SK-N-SH (cell line): ENCODE results near the gene FRY. TPM values are rescaled to one million over a fixed set of nuclear protein-coding genes. Genes with fewer than 3 reads are reported as not detected.

Experiments
- CTCF ChIA-PET: fragments of 300-600, 350-600 bp; formaldehyde crosslinking; extraction: SDS; loops from one replicate; lab custom pipeline; 2021; lab: Yijun Ruan, JAX
- POLR2A ChIA-PET: fragments of 350-600 bp; sonication (Branson Sonifier 250); formaldehyde crosslinking; extraction: SDS; loops from one replicate; lab custom pipeline; 2020; ENCODE audit warnings: antibody characterized with exemption, inconsistent platforms; lab: Yijun Ruan, JAX
- DNase-seq: peaks from one replicate; pipeline ENCODE4 v3.0.0; 2012
- H2AFZ ChIP-seq: fragments of 200-600 bp; sonication (generic); 2 replicates; pipeline ENCODE4 v1.8.1; 2016; ENCODE audit warnings: antibody characterized with exemption, mild to moderate bottlenecking, low read depth
- H3F3A ChIP-seq: fragments of 200-600 bp; sonication (generic); replicated peaks from 2 replicates; pipeline ENCODE3; 2016; ENCODE audit warnings: antibody characterized with exemption, mild to moderate bottlenecking; ENCODE audit not compliant: insufficient read depth
- H3K27ac ChIP-seq, 2 experiments: fragments of 200-500 bp in 1 of 2; fragments of 200-600 bp in 1 of 2; sonication (Bioruptor generic) in 1 of 2; sonication (generic), shearing (Covaris generic) in 1 of 2; 2 replicates each; pipeline versions ENCODE4 v1.5.1 to v1.6.1; 2014 to 2016; ENCODE audit warnings: low read depth in 2 of 2, inconsistent platforms in 1 of 2, low read length in 1 of 2, mild to moderate bottlenecking in 1 of 2, mixed read lengths in 1 of 2
- H3K27me3 ChIP-seq: fragments of 200-600 bp; sonication (generic), shearing (Covaris generic); 2 replicates; pipeline ENCODE4 v1.6.1; 2016; ENCODE audit warnings: mixed run types; ENCODE audit not compliant: insufficient read depth
- H3K36me3 ChIP-seq, 2 experiments: fragments of 200-500 bp in 1 of 2; fragments of 200-600 bp in 1 of 2; sonication (Bioruptor generic) in 1 of 2; sonication (generic) in 1 of 2; replicated peaks in 1 of 2; 2 replicates each; pipeline versions ENCODE3 to v1.5.1; 2014 to 2016; ENCODE audit warnings: low read length in 1 of 2, mild to moderate bottlenecking in 1 of 2; ENCODE audit not compliant: insufficient read depth in 2 of 2, control insufficient read depth in 1 of 2
- H3K4me1 ChIP-seq, 2 experiments: fragments of 200-500 bp in 1 of 2; fragments of 200-600 bp in 1 of 2; sonication (Bioruptor generic) in 1 of 2; sonication (generic), shearing (Covaris generic) in 1 of 2; 2 replicates each; pipeline versions ENCODE4 v1.5.1 to v1.6.1; 2014 to 2016; ENCODE audit warnings: low read depth in 1 of 2, low read length in 1 of 2, mixed run types in 1 of 2; ENCODE audit not compliant: insufficient read depth in 2 of 2, control insufficient read depth in 1 of 2
- H3K4me2 ChIP-seq: fragments of 200-600 bp; sonication (generic), shearing (Covaris generic); 2 replicates; pipeline ENCODE4 v1.6.1; 2017; ENCODE audit warnings: mixed run types
- H3K4me3 ChIP-seq, 2 experiments: fragments of 200-500 bp in 1 of 2; fragments of 200-600 bp in 1 of 2; sonication (Bioruptor generic) in 1 of 2; sonication (generic), shearing (Covaris generic) in 1 of 2; 2 replicates each; pipeline versions ENCODE4 v1.5.1 to v1.8.1; 2014 to 2016; ENCODE audit warnings: low read depth in 2 of 2, inconsistent platforms in 1 of 2, low read length in 1 of 2, mild to moderate bottlenecking in 1 of 2, mixed read lengths in 1 of 2, moderate library complexity in 1 of 2
- H3K79me2 ChIP-seq: fragments of 200-600 bp; sonication (generic); 2 replicates; pipeline ENCODE4 v1.8.1; 2017; ENCODE audit warnings: mild to moderate bottlenecking; ENCODE audit not compliant: insufficient read depth
- H3K9ac ChIP-seq: fragments of 200-600 bp; sonication (generic); 2 replicates; pipeline ENCODE4 v1.6.1; 2017; ENCODE audit warnings: mixed run types
- H3K9me2 ChIP-seq: fragments of 200-600 bp; sonication (generic); 2 replicates; pipeline ENCODE4 v1.6.1; 2017; ENCODE audit warnings: mixed run types
- H3K9me3 ChIP-seq: fragments of 200-600 bp; sonication (generic); 2 replicates; pipeline ENCODE4 v1.6.1; 2017; ENCODE audit warnings: mixed run types, mild to moderate bottlenecking, moderate library complexity
- H4K20me1 ChIP-seq: fragments of 200-600 bp; sonication (generic); 2 replicates; pipeline ENCODE4 v1.6.1; 2017; ENCODE audit warnings: mild to moderate bottlenecking, mixed run types; ENCODE audit not compliant: insufficient read depth
- EP300 ChIP-seq, 2 experiments: IDR thresholded peaks; 2 replicates each; pipeline versions ENCODE4 v1.4.0 to v1.6.1; 2012; ENCODE audit warnings: borderline replicate concordance in 1 of 2, low read depth in 1 of 2, low read length in 1 of 2
- FOXJ3 ChIP-seq: sonication (generic); formaldehyde crosslinking; IDR thresholded peaks from 2 replicates; pipeline ENCODE4 v1.5.1; 2020; ENCODE audit warnings: mild to moderate bottlenecking, missing genetic modification reagents
- FOXM1 ChIP-seq: IDR thresholded peaks from 2 replicates; pipeline ENCODE4 v1.4.0; 2012; ENCODE audit warnings: low read depth, mild to moderate bottlenecking
- GATA2 ChIP-seq: sonication (generic); formaldehyde crosslinking; IDR thresholded peaks from 2 replicates; pipeline ENCODE4 v1.5.0; 2020; ENCODE audit warnings: mild to moderate bottlenecking, missing genetic modification reagents
- MEF2A ChIP-seq: IDR thresholded peaks from 2 replicates; pipeline ENCODE4 v1.4.0; 2012; ENCODE audit warnings: low read depth, borderline replicate concordance
- NFIC ChIP-seq: IDR thresholded peaks from 2 replicates; pipeline ENCODE4 v1.4.0; 2012; ENCODE audit warnings: borderline replicate concordance
- PBX3 ChIP-seq: IDR thresholded peaks from 2 replicates; pipeline ENCODE4; 2012
- POLR2AphosphoS5 ChIP-seq: IDR thresholded peaks from 2 replicates; pipeline ENCODE4 v1.6.1; 2012; ENCODE audit warnings: low read depth, low read length
- RFX5 ChIP-seq: IDR thresholded peaks from 2 replicates; pipeline ENCODE4 v1.6.1; 2012; ENCODE audit warnings: mild to moderate bottlenecking, improper control_type of control experiment, low read length
- RXRA ChIP-seq: IDR thresholded peaks from 2 replicates; pipeline ENCODE4 v1.4.0; 2012; ENCODE audit warnings: low read depth, mild to moderate bottlenecking, borderline replicate concordance
- SIN3A ChIP-seq: IDR thresholded peaks from 2 replicates; pipeline ENCODE4 v1.6.1; 2012; ENCODE audit warnings: low read depth, mild to moderate bottlenecking, low read length, moderate library complexity, borderline replicate concordance
- TAF1 ChIP-seq: IDR thresholded peaks from 2 replicates; pipeline ENCODE4 v1.6.1; 2012; ENCODE audit warnings: low read depth, mild to moderate bottlenecking, low read length, moderate library complexity, borderline replicate concordance
- USF1 ChIP-seq: IDR thresholded peaks from 2 replicates; pipeline ENCODE4 v1.4.0; 2012; ENCODE audit warnings: low read depth, borderline replicate concordance
- YY1 ChIP-seq: IDR thresholded peaks from 2 replicates; pipeline ENCODE4 v1.4.0; 2012; ENCODE audit warnings: low read depth, mild to moderate bottlenecking
- WGBS: methylation state at CpG from one replicate; pipeline ENCODE4 v1.1.6; 2017; ENCODE audit warnings: low lambda C conversion rate; 5-methylcytosine and 5-hydroxymethylcytosine counted together
- polyA plus RNA-seq, 3 experiments: library from polyadenylated mRNA; depleted of rRNA; stranded (reverse); fragments of >200 nt; gene quantifications; 2 replicates each; pipeline ENCODE4 v1.2.3, GENCODE V29; 2012
- TF ChIP-seq, protein P1 (sequence below): fragments of 150-350 bp; IDR thresholded peaks from 2 replicates; pipeline ENCODE4 v1.6.1; 2016; ENCODE audit warnings: mild to moderate bottlenecking, low read depth, low read length
- TF ChIP-seq, protein P2 (sequence below): IDR thresholded peaks from 2 replicates; pipeline ENCODE4 v1.4.0; 2012; ENCODE audit warnings: low read depth
- TF ChIP-seq, protein P3 (sequence below): fragments of 150-350 bp; IDR thresholded peaks from 2 replicates; pipeline ENCODE4 v1.6.1; 2017; ENCODE audit warnings: antibody characterized with exemption, low read length, low read depth, borderline replicate concordance

FRY gene
- polyA plus RNA-seq, 1 of the 3 experiments (the other 2 are of a cell fraction) = 1.4 TPM

GRCh38 chr13:32255724-32256109, 224.1 kb downstream of the FRY start:
- H3K27ac ChIP-seq = no peak overlapping the region

More at GRCh38 chr13:32255724-32256109, 224.1 kb downstream of the FRY start:
- ChIA-PET CTCF (interaction anchor here (0.8 to 3.3 kb wide), 5 partner anchors 10 to 32 kb away, joined by 3 to 21 read pairs (median 4); no protein-coding TSS in a partner anchor), POLR2A (no interaction called here)
- TF ChIP-seq YY1 = no peak
- TF ChIP-seq USF1 = no peak
- no peak for TF ChIP-seq TAF1
- no peak for TF ChIP-seq POLR2AphosphoS5
- TF ChIP-seq SIN3A = no peak
- TF ChIP-seq GATA2 (CRISPR knock-in tag) = no peak
- TF ChIP-seq FOXM1 = no peak
- TF ChIP-seq, protein P1, sequence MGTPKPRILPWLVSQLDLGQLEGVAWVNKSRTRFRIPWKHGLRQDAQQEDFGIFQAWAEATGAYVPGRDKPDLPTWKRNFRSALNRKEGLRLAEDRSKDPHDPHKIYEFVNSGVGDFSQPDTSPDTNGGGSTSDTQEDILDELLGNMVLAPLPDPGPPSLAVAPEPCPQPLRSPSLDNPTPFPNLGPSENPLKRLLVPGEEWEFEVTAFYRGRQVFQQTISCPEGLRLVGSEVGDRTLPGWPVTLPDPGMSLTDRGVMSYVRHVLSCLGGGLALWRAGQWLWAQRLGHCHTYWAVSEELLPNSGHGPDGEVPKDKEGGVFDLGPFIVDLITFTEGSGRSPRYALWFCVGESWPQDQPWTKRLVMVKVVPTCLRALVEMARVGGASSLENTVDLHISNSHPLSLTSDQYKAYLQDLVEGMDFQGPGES = no peak
- TF ChIP-seq, protein P2, sequence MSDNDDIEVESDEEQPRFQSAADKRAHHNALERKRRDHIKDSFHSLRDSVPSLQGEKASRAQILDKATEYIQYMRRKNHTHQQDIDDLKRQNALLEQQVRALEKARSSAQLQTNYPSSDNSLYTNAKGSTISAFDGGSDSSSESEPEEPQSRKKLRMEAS = no peak
- no peak for TF ChIP-seq RFX5
- TF ChIP-seq EP300 (IDR thresholded peaks at IDR 0.05; ENCODE audit: borderline replicate concordance in 1 of 2, low read depth in 1 of 2, low read length in 1 of 2) = no peak
- no peak for TF ChIP-seq FOXJ3 (CRISPR knock-in tag)
- TF ChIP-seq RXRA = no peak
- TF ChIP-seq, protein P3, sequence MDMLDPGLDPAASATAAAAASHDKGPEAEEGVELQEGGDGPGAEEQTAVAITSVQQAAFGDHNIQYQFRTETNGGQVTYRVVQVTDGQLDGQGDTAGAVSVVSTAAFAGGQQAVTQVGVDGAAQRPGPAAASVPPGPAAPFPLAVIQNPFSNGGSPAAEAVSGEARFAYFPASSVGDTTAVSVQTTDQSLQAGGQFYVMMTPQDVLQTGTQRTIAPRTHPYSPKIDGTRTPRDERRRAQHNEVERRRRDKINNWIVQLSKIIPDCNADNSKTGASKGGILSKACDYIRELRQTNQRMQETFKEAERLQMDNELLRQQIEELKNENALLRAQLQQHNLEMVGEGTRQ = no peak
- TF ChIP-seq NFIC = no peak
- no peak for TF ChIP-seq MEF2A
- TF ChIP-seq PBX3 = no peak
- DNase-seq = no peak
- no peaks in the 10 kb centered on the region for H3F3A ChIP-seq
- no peaks in the 10 kb centered on the region for H3K27me3 ChIP-seq
- H4K20me1 ChIP-seq = no peaks in the 10 kb centered on the region
- no peaks in the 10 kb centered on the region for H3K9me3 ChIP-seq
- H3K4me3 ChIP-seq = no peak overlapping the region
- H3K79me2 ChIP-seq = no peaks in the 10 kb centered on the region
- 67% methylated on average over 6 of the region's 6 CpGs for WGBS
- peaks cover 0 to 4% of the 10 kb centered on the region in 2 experiments for H3K36me3 ChIP-seq
- H2AFZ ChIP-seq = no peak overlapping the region
- no peak overlapping the region for H3K9ac ChIP-seq
- H3K4me1 ChIP-seq = peaks cover 0 to 3% of the 10 kb centered on the region in 2 experiments; a peak in 3 of 4 replicates
- no peaks in the 10 kb centered on the region for H3K9me2 ChIP-seq
- H3K4me2 ChIP-seq = no peak overlapping the region
